CD14-positive monocyte (primary cell): ENCODE data around the gene NAA16. TPM values are rescaled to one million over a fixed set of nuclear protein-coding genes. Genes with fewer than 3 reads are reported as not detected.

ENCODE experiments used
- DNase-seq, 3 donors: peaks; one replicate each; pipeline ENCODE4 v3.0.0-alpha.2; 2011 to 2022
- H2AFZ ChIP-seq: 2 replicates; pipeline ENCODE4 v1.6.0; 2012; ENCODE audit warnings: mild to moderate bottlenecking, low read depth, low read length, inconsistent platforms; ENCODE audit not compliant: insufficient read depth, poor library complexity, severe bottlenecking
- H3K27ac ChIP-seq, 2 donors: 1 replicate in 1 of 2; 2 replicates in 1 of 2; pipeline ENCODE4 v1.5.1; 2012 to 2013; ENCODE audit warnings: low read length in 2 of 2, control low read depth in 1 of 2, inconsistent platforms in 1 of 2, low read depth in 1 of 2, mild to moderate bottlenecking in 1 of 2
- H3K27me3 ChIP-seq, 2 donors: one replicate each; pipeline versions ENCODE4 v1.6.0 to v1.6.1; 2011 to 2013; ENCODE audit warnings: low read length in 2 of 2; ENCODE audit not compliant: control insufficient read depth in 2 of 2, insufficient read depth in 2 of 2
- H3K36me3 ChIP-seq, 2 donors: replicated peaks in 1 of 2; 1 replicate in 1 of 2; 2 replicates in 1 of 2; pipeline versions ENCODE4 v1.5.1 to v1.6.1; 2012 to 2013; ENCODE audit warnings: low read length in 2 of 2, control low read depth in 1 of 2, inconsistent platforms in 1 of 2, mild to moderate bottlenecking in 1 of 2; ENCODE audit not compliant: insufficient read depth in 2 of 2, control insufficient read depth in 1 of 2
- H3K4me1 ChIP-seq, 2 donors: 1 replicate in 1 of 2; 2 replicates in 1 of 2; pipeline versions ENCODE4 v1.5.1 to v1.6.1; 2012 to 2013; ENCODE audit warnings: low read length in 2 of 2, control low read depth in 1 of 2, inconsistent platforms in 1 of 2, mild to moderate bottlenecking in 1 of 2, moderate library complexity in 1 of 2; ENCODE audit not compliant: insufficient read depth in 2 of 2, control insufficient read depth in 1 of 2
- H3K4me2 ChIP-seq: replicated peaks from 2 replicates; pipeline ENCODE3; 2012; ENCODE audit warnings: low read length, moderate library complexity, mild to moderate bottlenecking; ENCODE audit not compliant: poor library complexity, severe bottlenecking; ENCODE audit errors: extremely low read depth
- H3K4me3 ChIP-seq, 3 experiments: fragments of 200-600 bp in 1 of 3; sonication (generic) in 1 of 3; replicated peaks in 1 of 3; 1 replicate in 2 of 3; 2 replicates in 1 of 3; pipeline ENCODE4 v1.5.1; 2011 to 2013; ENCODE audit warnings: low read length in 3 of 3, mild to moderate bottlenecking in 3 of 3, control low read depth in 2 of 3, low read depth in 2 of 3, inconsistent platforms in 1 of 3, moderate library complexity in 1 of 3
- H3K79me2 ChIP-seq: 2 replicates; pipeline ENCODE4 v1.6.0; 2012; ENCODE audit warnings: mild to moderate bottlenecking, control low read depth, inconsistent platforms, low read length, moderate library complexity; ENCODE audit not compliant: insufficient read depth
- H3K9ac ChIP-seq: 2 replicates; pipeline ENCODE4 v1.6.0; 2017; ENCODE audit warnings: low read length, mild to moderate bottlenecking; ENCODE audit not compliant: insufficient read depth, poor library complexity, severe bottlenecking
- H3K9me3 ChIP-seq, 2 donors: replicated peaks in 1 of 2; 1 replicate in 1 of 2; 2 replicates in 1 of 2; pipeline versions ENCODE4 v1.5.1 to v1.6.1; 2012 to 2013; ENCODE audit warnings: low read length in 2 of 2, control low read depth in 1 of 2; ENCODE audit not compliant: control insufficient read depth in 1 of 2, insufficient read depth in 1 of 2
- H4K20me1 ChIP-seq: 2 replicates; pipeline ENCODE4 v1.6.0; 2012; ENCODE audit warnings: mild to moderate bottlenecking, low read length, control low read depth, moderate library complexity; ENCODE audit not compliant: insufficient read depth
- H3K27ac Mint-ChIP-seq, 7 donors: one replicate each; pipeline ENCODE4 v1.8.0; 2020; ENCODE audit warnings: mild to moderate bottlenecking in 7 of 7, mixed read lengths in 7 of 7, moderate library complexity in 6 of 7, inconsistent platforms in 2 of 7
- H3K27me3 Mint-ChIP-seq, 3 donors: one replicate each; pipeline ENCODE4 v1.8.0; 2021 to 2022; ENCODE audit warnings: low read depth in 3 of 3, mild to moderate bottlenecking in 3 of 3, mixed read lengths in 3 of 3, moderate library complexity in 3 of 3, inconsistent platforms in 1 of 3
- H3K36me3 Mint-ChIP-seq, 2 donors: one replicate each; pipeline ENCODE4 v1.8.0; 2020; ENCODE audit warnings: mixed read lengths in 2 of 2, inconsistent platforms in 1 of 2, mild to moderate bottlenecking in 1 of 2
- H3K4me1 Mint-ChIP-seq: one replicate; pipeline ENCODE4 v1.8.0; 2020; ENCODE audit warnings: mild to moderate bottlenecking, mixed read lengths
- H3K4me3 Mint-ChIP-seq, 2 donors: one replicate each; pipeline ENCODE4 v1.8.0; 2020; ENCODE audit warnings: mild to moderate bottlenecking in 2 of 2, mixed read lengths in 2 of 2, moderate library complexity in 1 of 2
- H3K9me3 Mint-ChIP-seq, 7 donors: one replicate each; pipeline ENCODE4 v1.8.0; 2020 to 2022; ENCODE audit warnings: mixed read lengths in 7 of 7, mild to moderate bottlenecking in 6 of 7, moderate library complexity in 6 of 7, inconsistent platforms in 2 of 7
- CTCF ChIP-seq: fragments of 200-600 bp; IDR thresholded peaks from one replicate; pipeline ENCODE4 v1.8.0; 2022; ENCODE audit warnings: antibody characterized with exemption, mild to moderate bottlenecking
- WGBS: methylation state at CpG from one replicate; pipeline ENCODE4 v1.1.5; 2013; ENCODE audit warnings: missing lambda C conversion rate; ENCODE audit not compliant: insufficient coverage; 5-methylcytosine and 5-hydroxymethylcytosine counted together
- intact Hi-C, 2 donors: fragments of 100-400 bp; cut with micrococcal nuclease; formaldehyde crosslinking; loops; one replicate each; pipeline versions ENCODE4 v1.15.0 to v1.15.1; 2023
- polyA plus RNA-seq, 3 donors: library from polyadenylated mRNA; depleted of rRNA in 1 of 3; unstranded in 2 of 3; stranded (reverse) in 1 of 3; fragments of 300-500 nt in 2 of 3; fragments of >200 nt in 1 of 3; fragmentation: Illumina TruSeq in 2 of 3; gene quantifications; 1 replicate in 2 of 3; 2 replicates in 1 of 3; pipeline ENCODE4 v1.2.3, GENCODE V29; 2012 to 2021

Gene NAA16
- polyA plus RNA-seq, 3 donors, result 3.8 to 20.6 (median 5.9) TPM

- no peak overlapping the region for H3K4me2 ChIP-seq
- no peak overlapping the region for H3K9ac ChIP-seq
- H3K27ac ChIP-seq, result no peak overlapping the region
- Mint-ChIP-seq H3K4me1 (no peaks in the 10 kb centered on the region), H3K36me3 (no peaks in the 10 kb centered on the region), H3K9me3 (peaks cover 0 to 10% (median 2%) of the 10 kb centered on the region in 7 donors), H3K27ac (no peak overlapping the region), H3K4me3 (no peak overlapping the region), H3K27me3 (peaks cover 0 to 2% (median 0%) of the 10 kb centered on the region in 3 donors)
- H3K4me3 ChIP-seq, result no peak overlapping the region
- H3K9me3 ChIP-seq, result no peaks in the 10 kb centered on the region
- TF ChIP-seq CTCF, result no peak
- no peaks in the 10 kb centered on the region for H3K4me1 ChIP-seq
- H4K20me1 ChIP-seq, result no peaks in the 10 kb centered on the region
- intact Hi-C loops, result no loop called here
- no peak overlapping the region for H2AFZ ChIP-seq
- WGBS, result 75% methylated on average over 2 of the region's 2 CpGs
- H3K79me2 ChIP-seq, result no peaks in the 10 kb centered on the region
- no peaks in the 10 kb centered on the region for H3K27me3 ChIP-seq
- H3K36me3 ChIP-seq, result no peaks in the 10 kb centered on the region
- no peak for DNase-seq
Measured at GRCh38 chr13:41418731-41419130, 107.7 kb downstream of the NAA16 start.

- H3K9me3 ChIP-seq, result no peaks in the 10 kb centered on the region
- no peaks in the 10 kb centered on the region for H3K36me3 ChIP-seq
- peaks cover 0 to 2% (median 0%) of the 10 kb centered on the region in 3 donors for H3K27me3 Mint-ChIP-seq
- no peak overlapping the region for H3K9ac ChIP-seq
- H4K20me1 ChIP-seq, result no peaks in the 10 kb centered on the region
- no peaks in the 10 kb centered on the region for H3K27me3 ChIP-seq
- no peaks in the 10 kb centered on the region for H3K4me1 ChIP-seq
- no peaks in the 10 kb centered on the region for H3K36me3 Mint-ChIP-seq
- intact Hi-C loops, result no loop called here
- no peaks in the 10 kb centered on the region for H3K79me2 ChIP-seq
- no peak overlapping the region for H3K4me3 ChIP-seq
- H3K9me3 Mint-ChIP-seq, result peaks cover 0 to 10% (median 3%) of the 10 kb centered on the region in 7 donors
- H3K4me3 Mint-ChIP-seq, result no peak overlapping the region
- no peaks in the 10 kb centered on the region for H3K4me1 Mint-ChIP-seq
- no peak overlapping the region for H2AFZ ChIP-seq
- H3K27ac ChIP-seq, result no peak overlapping the region
- no peak overlapping the region for H3K4me2 ChIP-seq
- no peak for TF ChIP-seq CTCF
- no peak overlapping the region for H3K27ac Mint-ChIP-seq
- DNase-seq, result no peak
- WGBS, result no CpG with 5 or more reads among the region's 1 CpG
Measured at GRCh38 chr13:41419206-41419605, 108.1 kb downstream of the NAA16 start.
